SK-N-MC (cell line): ENCODE measurements around the gene IBSP.

Source experiments
- EZH2 ChIP-seq: fragments of 200-600 bp; sonication (generic); IDR thresholded peaks from one replicate; pipeline ENCODE4 v1.6.1; 2017; ENCODE audit warnings: antibody characterized with exemption
- POLR2AphosphoS5 ChIP-seq: IDR thresholded peaks from 2 replicates; pipeline ENCODE4 v1.6.1; 2012; ENCODE audit warnings: mild to moderate bottlenecking, low read depth, low read length, borderline replicate concordance

DNA sequence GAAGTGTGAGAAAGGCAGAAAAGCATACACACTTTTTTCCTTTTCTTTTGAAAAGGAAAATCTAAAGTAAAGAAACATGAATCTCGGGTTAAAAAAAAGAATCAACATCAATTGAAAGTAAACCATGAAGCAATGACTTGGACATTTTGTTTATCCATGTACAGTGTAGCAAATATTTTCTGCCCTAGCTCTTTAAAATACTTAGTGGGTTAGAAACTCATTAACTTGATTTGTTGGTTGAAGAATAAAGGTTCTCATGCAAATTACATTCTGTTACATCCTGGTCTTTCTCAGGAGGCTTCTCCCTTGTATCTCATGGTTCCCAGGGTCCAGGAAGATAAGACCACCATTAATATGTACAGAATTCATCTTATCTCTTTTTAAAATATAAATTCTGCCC is 24.4 kb downstream of the IBSP start:
- TF ChIP-seq EZH2 (no peak), POLR2AphosphoS5 (no peak)
